Omental fat pad (tissue), 4 donors: ENCODE results near the gene PPP3CA. TPM values are rescaled to one million over a fixed set of nuclear protein-coding genes. Genes with fewer than 3 reads are reported as not detected.

ENCODE experiments used
- ATAC-seq: fragments of 150-250 bp; one replicate; pipeline ENCODE4 v1.9.1; 2016; ENCODE audit warnings: mild to moderate bottlenecking, moderate library complexity; ENCODE audit not compliant: low FRiP score
- DNase-seq: peaks from one replicate; pipeline ENCODE4 v3.0.0-alpha.2; 2019; ENCODE audit warnings: low spot score
- CTCF ChIP-seq, 3 donors: fragments of 450-650 bp; IDR thresholded peaks; one replicate each; pipeline ENCODE4 v1.5.1; 2016 to 2017; ENCODE audit warnings: antibody characterized with exemption in 3 of 3, mild to moderate bottlenecking in 3 of 3, moderate library complexity in 2 of 3
- total RNA-seq, 4 donors: library from RNA; depleted of rRNA; stranded (reverse); fragments of >200 nt; gene quantifications; one replicate each; pipeline ENCODE4 v1.1.0, GENCODE V29; 2016

PPP3CA gene
- total RNA-seq, 4 donors from 2014 or later = 29.8 to 56.6 (median 35.3) TPM

- ATAC-seq = no peak
- no peak for DNase-seq
- no peak for TF ChIP-seq CTCF (IDR thresholded peaks at IDR 0.05)
These were observed 139.2 kb downstream of the PPP3CA start for GRCh38 chr4:101208171-101208570.

- TF ChIP-seq CTCF (IDR thresholded peaks at IDR 0.05) = no peak
- ATAC-seq (no peak), DNase-seq (no peak)
These were observed 141.4 kb downstream of the PPP3CA start for GRCh38 chr4:101205916-101206315.

- ATAC-seq (no peak), DNase-seq (no peak)
- TF ChIP-seq CTCF (IDR thresholded peaks at IDR 0.05) = no peak
These were observed 145.9 kb downstream of the PPP3CA start for GRCh38 chr4:101201421-101201820.

- peak; percentile 85 for ATAC-seq
- TF ChIP-seq CTCF (IDR thresholded peaks at IDR 0.05) = no peak
- DNase-seq = no peak
These were observed 146.8 kb downstream of the PPP3CA start for GRCh38 chr4:101200561-101200960.

GRCh38 chr4:101199507-101200285, 147.6 kb downstream of the PPP3CA start:
- ATAC-seq (no peak), DNase-seq (no peak)
- no peak for TF ChIP-seq CTCF (IDR thresholded peaks at IDR 0.05)

GRCh38 chr4:101198682-101199339, 148.5 kb downstream of the PPP3CA start:
- no peak for TF ChIP-seq CTCF (IDR thresholded peaks at IDR 0.05)
- ATAC-seq (no peak), DNase-seq (no peak)

- TF ChIP-seq CTCF (IDR thresholded peaks at IDR 0.05) = no peak
- no peak for ATAC-seq
- no peak for DNase-seq
These were observed 150.0 kb downstream of the PPP3CA start for GRCh38 chr4:101197350-101197749.
